Measurements from ENCODE around the gene PLXNB3.

DNA sequence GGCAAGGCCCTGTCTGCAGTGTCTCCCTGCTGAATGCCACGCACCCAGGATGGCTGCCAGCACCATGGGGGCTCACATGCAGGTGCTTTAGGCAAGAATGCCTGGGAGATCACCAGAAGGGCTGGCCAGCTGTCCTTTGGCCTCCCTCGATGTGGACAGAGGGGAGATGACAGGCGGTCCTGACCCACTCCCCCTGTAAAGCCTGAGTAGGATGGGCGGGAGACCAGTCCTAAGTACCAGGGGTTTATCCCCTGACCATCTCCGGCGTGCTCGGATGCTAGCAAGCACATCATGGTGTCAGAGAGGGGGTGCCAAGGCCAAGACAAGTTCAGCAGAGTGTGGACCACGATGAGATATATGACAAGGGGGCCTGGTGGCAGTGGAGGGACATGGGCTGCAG is 61.0 kb downstream of the PLXNB3 start:
- TF ChIP-seq, protein P1, sequence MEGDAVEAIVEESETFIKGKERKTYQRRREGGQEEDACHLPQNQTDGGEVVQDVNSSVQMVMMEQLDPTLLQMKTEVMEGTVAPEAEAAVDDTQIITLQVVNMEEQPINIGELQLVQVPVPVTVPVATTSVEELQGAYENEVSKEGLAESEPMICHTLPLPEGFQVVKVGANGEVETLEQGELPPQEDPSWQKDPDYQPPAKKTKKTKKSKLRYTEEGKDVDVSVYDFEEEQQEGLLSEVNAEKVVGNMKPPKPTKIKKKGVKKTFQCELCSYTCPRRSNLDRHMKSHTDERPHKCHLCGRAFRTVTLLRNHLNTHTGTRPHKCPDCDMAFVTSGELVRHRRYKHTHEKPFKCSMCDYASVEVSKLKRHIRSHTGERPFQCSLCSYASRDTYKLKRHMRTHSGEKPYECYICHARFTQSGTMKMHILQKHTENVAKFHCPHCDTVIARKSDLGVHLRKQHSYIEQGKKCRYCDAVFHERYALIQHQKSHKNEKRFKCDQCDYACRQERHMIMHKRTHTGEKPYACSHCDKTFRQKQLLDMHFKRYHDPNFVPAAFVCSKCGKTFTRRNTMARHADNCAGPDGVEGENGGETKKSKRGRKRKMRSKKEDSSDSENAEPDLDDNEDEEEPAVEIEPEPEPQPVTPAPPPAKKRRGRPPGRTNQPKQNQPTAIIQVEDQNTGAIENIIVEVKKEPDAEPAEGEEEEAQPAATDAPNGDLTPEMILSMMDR (conservative IDR thresholded peaks at IDR 0.05; ENCODE audit: low read depth in 2 of 2), result no peak
- TF ChIP-seq POLR2AphosphoS5 (IDR thresholded peaks at IDR 0.05; ENCODE audit: low read depth) (no peak), CREB1 (CRISPR knock-in tag; IDR thresholded peaks at IDR 0.05; ENCODE audit: low read depth) (no peak)

All from GM23338 (cell line).